Measurements from ENCODE around the gene CYB5B. TPM values are rescaled to one million over a fixed set of nuclear protein-coding genes. Genes with fewer than 3 reads are reported as not detected.

CYB5B gene
- total RNA-seq, 1 donor from 2014 or later, result 71.8 TPM

DNA sequence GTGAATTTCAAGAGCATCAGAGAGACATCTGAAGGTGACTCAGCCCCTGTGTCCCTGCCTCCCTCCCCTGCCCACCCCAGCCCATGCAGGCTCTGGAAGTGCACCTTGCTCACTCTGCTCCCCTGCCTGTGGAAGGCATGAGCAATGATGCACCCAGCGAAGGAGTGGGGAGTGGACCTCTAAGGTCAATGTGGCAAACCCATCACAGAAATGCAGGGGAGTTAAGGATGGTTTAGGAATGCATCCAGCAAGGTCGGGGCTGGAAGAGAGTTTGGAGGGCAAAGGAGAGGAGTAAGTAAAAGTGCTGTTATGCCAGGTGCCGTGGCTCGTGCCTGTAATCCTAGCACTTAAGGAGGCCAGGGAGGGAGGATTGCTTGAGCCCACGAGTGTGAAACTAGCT lies 61.9 kb downstream of the CYB5B start:
- TF ChIP-seq, protein P1, sequence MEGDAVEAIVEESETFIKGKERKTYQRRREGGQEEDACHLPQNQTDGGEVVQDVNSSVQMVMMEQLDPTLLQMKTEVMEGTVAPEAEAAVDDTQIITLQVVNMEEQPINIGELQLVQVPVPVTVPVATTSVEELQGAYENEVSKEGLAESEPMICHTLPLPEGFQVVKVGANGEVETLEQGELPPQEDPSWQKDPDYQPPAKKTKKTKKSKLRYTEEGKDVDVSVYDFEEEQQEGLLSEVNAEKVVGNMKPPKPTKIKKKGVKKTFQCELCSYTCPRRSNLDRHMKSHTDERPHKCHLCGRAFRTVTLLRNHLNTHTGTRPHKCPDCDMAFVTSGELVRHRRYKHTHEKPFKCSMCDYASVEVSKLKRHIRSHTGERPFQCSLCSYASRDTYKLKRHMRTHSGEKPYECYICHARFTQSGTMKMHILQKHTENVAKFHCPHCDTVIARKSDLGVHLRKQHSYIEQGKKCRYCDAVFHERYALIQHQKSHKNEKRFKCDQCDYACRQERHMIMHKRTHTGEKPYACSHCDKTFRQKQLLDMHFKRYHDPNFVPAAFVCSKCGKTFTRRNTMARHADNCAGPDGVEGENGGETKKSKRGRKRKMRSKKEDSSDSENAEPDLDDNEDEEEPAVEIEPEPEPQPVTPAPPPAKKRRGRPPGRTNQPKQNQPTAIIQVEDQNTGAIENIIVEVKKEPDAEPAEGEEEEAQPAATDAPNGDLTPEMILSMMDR (IDR thresholded peaks at IDR 0.05), result no peak
- no peaks in the 10 kb centered on the region for H3K36me3 Mint-ChIP-seq (ENCODE audit: low read depth)

DNA sequence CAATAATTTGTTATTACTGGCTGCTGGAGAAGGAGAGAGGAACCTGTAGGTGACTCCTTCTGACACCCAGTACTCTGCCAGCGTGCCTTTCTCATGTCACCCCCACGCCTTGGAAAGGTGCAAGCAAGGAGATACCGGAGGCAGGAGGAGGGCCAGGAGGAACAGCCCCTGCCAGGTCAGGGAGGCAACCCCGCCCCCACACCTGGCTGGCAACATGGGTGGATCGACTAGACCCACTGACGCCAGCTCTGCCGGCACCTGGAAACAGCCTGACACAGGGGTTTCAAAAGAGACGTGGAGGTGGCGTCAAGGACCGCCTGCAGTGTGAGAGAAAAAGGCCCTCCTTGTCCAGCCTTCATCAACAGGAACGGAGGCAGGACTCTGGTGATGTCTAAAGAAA lies 62.3 kb downstream of the CYB5B start:
- no peak for DNase-seq (ENCODE audit: low spot score)
- H3K4me3 Mint-ChIP-seq (ENCODE audit: unreplicated experiment), result no peak overlapping the region
- no peaks in the 10 kb centered on the region for H3K9me3 Mint-ChIP-seq (ENCODE audit: low read depth)
- H3K4me1 Mint-ChIP-seq (ENCODE audit: low read depth), result peaks cover 15% of the 10 kb centered on the region
- H3K36me3 Mint-ChIP-seq (ENCODE audit: low read depth), result no peaks in the 10 kb centered on the region
- no peak overlapping the region for H3K27ac Mint-ChIP-seq (ENCODE audit: unreplicated experiment)
- TF ChIP-seq, protein P1 (IDR thresholded peaks at IDR 0.05), result no peak
- H3K27me3 Mint-ChIP-seq (ENCODE audit: low read depth), result no peaks in the 10 kb centered on the region

More for the DNA sequence above, 61.9 kb downstream of the CYB5B start:
- Mint-ChIP-seq H3K27me3 (ENCODE audit: low read depth) (no peaks in the 10 kb centered on the region), H3K4me3 (ENCODE audit: unreplicated experiment) (no peak overlapping the region), H3K27ac (ENCODE audit: unreplicated experiment) (no peak overlapping the region), H3K4me1 (ENCODE audit: low read depth) (peaks cover 17% of the 10 kb centered on the region), H3K9me3 (ENCODE audit: low read depth) (no peaks in the 10 kb centered on the region)
- DNase-seq (ENCODE audit: low spot score), result no peak

DNA sequence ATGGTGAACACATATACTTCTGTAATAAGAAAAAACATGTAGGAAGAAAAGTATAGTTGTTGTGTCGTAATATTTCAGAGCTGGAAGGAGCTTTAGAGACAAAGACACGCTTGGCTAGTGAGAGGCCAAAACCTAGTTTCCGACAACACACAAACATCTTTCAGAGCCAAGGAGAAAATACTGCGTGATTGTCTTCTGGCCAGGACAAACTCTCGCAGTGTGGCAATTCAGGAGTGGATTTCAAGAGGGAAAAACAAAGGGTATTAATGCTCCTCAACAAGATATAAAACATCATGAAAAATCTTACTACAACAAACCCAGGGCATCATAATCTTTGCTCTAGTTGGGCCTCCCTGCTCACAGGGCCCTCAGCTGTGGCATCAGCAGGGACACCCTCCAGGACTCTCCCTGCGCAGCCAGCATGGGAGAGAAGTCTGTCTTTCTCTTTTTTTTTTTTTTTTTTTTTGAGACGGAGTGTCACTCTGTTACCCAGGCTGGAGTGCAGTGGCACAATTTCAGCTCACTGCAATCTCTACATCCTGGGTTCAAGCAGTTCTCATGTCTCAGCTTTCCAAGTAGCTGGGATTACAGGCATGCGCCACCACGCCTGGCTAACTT lies 66.4 kb downstream of the CYB5B start:
- H3K27ac Mint-ChIP-seq (ENCODE audit: unreplicated experiment), result no peak overlapping the region
- TF ChIP-seq, protein P1 (IDR thresholded peaks at IDR 0.05), result no peak
- no peaks in the 10 kb centered on the region for H3K27me3 Mint-ChIP-seq (ENCODE audit: low read depth)
- no peak overlapping the region for H3K4me3 Mint-ChIP-seq (ENCODE audit: unreplicated experiment)
- H3K4me1 Mint-ChIP-seq (ENCODE audit: low read depth), result no peaks in the 10 kb centered on the region
- H3K9me3 Mint-ChIP-seq (ENCODE audit: low read depth), result no peaks in the 10 kb centered on the region
- no peaks in the 10 kb centered on the region for H3K36me3 Mint-ChIP-seq (ENCODE audit: low read depth)
- DNase-seq (ENCODE audit: low spot score), result no peak

DNA sequence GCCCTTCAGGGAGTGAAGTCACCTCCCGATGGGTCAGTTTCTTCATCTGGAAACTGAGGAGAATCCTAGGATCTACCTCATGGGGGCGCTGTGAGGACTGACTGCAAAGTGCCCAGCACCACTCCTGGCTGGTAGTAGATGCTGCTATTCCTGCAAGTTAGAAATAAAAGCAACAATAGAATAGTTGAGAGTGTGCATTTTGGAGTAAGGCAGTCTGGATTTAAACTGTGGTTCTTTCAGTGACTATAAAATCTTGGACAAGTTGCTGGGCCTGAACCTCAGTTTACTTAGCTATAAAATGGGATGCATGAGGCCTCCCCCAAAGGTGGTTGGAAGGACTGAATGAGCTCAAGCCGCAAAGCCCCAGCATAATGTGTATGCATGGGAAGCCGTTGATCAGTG lies 70.6 kb downstream of the CYB5B start:
- no peaks in the 10 kb centered on the region for H3K27me3 Mint-ChIP-seq (ENCODE audit: low read depth)
- H3K27ac Mint-ChIP-seq (ENCODE audit: unreplicated experiment), result no peak overlapping the region
- H3K4me3 Mint-ChIP-seq (ENCODE audit: unreplicated experiment), result no peak overlapping the region
- H3K36me3 Mint-ChIP-seq (ENCODE audit: low read depth), result no peaks in the 10 kb centered on the region
- TF ChIP-seq, protein P1 (IDR thresholded peaks at IDR 0.05), result peak; percentile 61
- no peaks in the 10 kb centered on the region for H3K4me1 Mint-ChIP-seq (ENCODE audit: low read depth)
- no peak for DNase-seq (ENCODE audit: low spot score)
- H3K9me3 Mint-ChIP-seq (ENCODE audit: low read depth), result no peaks in the 10 kb centered on the region

DNA sequence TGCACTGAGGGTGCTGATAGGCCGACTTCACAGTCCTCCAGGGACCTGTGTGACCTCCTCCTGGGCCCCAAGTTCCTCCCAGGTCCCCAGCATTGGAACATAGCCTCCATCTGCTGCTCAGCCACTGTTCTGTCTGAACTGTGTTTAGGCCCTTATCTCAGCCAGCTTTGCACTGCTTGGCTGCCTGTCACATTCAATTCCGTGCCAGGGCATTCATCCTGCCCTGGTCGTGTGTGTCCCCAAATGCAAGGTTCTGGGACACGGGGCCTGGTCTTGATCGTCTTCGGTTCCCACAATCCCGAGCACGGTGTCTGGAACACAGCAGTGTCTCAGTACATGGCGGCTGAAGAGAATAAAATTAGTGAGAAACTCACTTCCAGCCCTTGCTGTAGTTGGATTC lies 71.4 kb downstream of the CYB5B start:
- H3K27ac Mint-ChIP-seq (ENCODE audit: unreplicated experiment), result no peak overlapping the region
- no peak for DNase-seq (ENCODE audit: low spot score)
- H3K4me1 Mint-ChIP-seq (ENCODE audit: low read depth), result no peaks in the 10 kb centered on the region
- no peak overlapping the region for H3K4me3 Mint-ChIP-seq (ENCODE audit: unreplicated experiment)
- no peaks in the 10 kb centered on the region for H3K9me3 Mint-ChIP-seq (ENCODE audit: low read depth)
- no peaks in the 10 kb centered on the region for H3K27me3 Mint-ChIP-seq (ENCODE audit: low read depth)
- H3K36me3 Mint-ChIP-seq (ENCODE audit: low read depth), result no peaks in the 10 kb centered on the region
- TF ChIP-seq, protein P1 (IDR thresholded peaks at IDR 0.05), result no peak
